Right ventricle myocardium inferior (tissue), 1 donor: Measurements from ENCODE around the gene MED13L. TPM values are rescaled to one million over a fixed set of nuclear protein-coding genes. Genes with fewer than 3 reads are reported as not detected.
A peak's percentile ranks its signal among the peaks of the same experiment; 100 is the strongest.

Experiments used
- ATAC-seq: fragments of 200-7000 bp; cut with Tn5 transposase; one replicate; pipeline ENCODE4 v1.9.1; 2020; ENCODE audit warnings: mild to moderate bottlenecking, moderate library complexity
- DNase-seq: peaks from one replicate; pipeline ENCODE4 v3.0.0; 2021; ENCODE audit errors: missing footprints
- intact Hi-C: fragments of 100-400 bp; cut with DNase I; formaldehyde crosslinking; loops from one replicate; pipeline ENCODE4 v1.11.0; 2022
- total RNA-seq: library from RNA; stranded (reverse); fragmentation: NEBNext Ultra II Directional; extraction: Animal tissue kit (Norgen Biotek cat#: 25700); gene quantifications from one replicate; pipeline ENCODE4 v1.2.1, GENCODE V29; 2021
- donor health status: DM: no; HTN: yes; CAD: no; lungs with severe emphysema.

Gene MED13L
- total RNA-seq, 1 donor from 2014 or later, result 59.8 TPM

- ATAC-seq, result no peak
- intact Hi-C loops, result no loop called here
- DNase-seq, result no peak
Observed at GRCh38 chr12:116177017-116177416, 100.5 kb downstream of the MED13L start.

- intact Hi-C loops, result no loop called here
- DNase-seq (no peak), ATAC-seq (no peak)
Observed at GRCh38 chr12:116174904-116175303, 102.6 kb downstream of the MED13L start.

- intact Hi-C loops, result no loop called here
- ATAC-seq (no peak), DNase-seq (no peak)
Observed at GRCh38 chr12:116174006-116174405, 103.5 kb downstream of the MED13L start.

GRCh38 chr12:116172224-116172849 is 105.2 kb downstream of the MED13L start:
- ATAC-seq (no peak), DNase-seq (no peak)
- intact Hi-C loops, result no loop called here

GRCh38 chr12:116171549-116171948 is 105.9 kb downstream of the MED13L start:
- no peak for ATAC-seq
- intact Hi-C loops, result no loop called here
- DNase-seq, result no peak

GRCh38 chr12:116169071-116169470 is 108.4 kb downstream of the MED13L start:
- ATAC-seq (no peak), DNase-seq (no peak)
- intact Hi-C loops, result no loop called here

GRCh38 chr12:116166306-116166705 is 111.2 kb downstream of the MED13L start:
- no peak for ATAC-seq

GRCh38 chr12:116165036-116165425 is 112.5 kb downstream of the MED13L start:
- ATAC-seq (no peak), DNase-seq (no peak)
- intact Hi-C loops, result no loop called here

More at GRCh38 chr12:116166306-116166705, 111.2 kb downstream of the MED13L start:
- DNase-seq, result no peak
- intact Hi-C loops, result no loop called here

- DNase-seq (no peak), ATAC-seq (peak; percentile 46)
- intact Hi-C loops, result loop anchor here (5.0 kb wide), 1 partner anchor 48 kb away; no protein-coding TSS in a partner anchor
Observed at GRCh38 chr12:116164250-116165035, 113.0 kb downstream of the MED13L start.

GRCh38 chr12:116162071-116162470 is 115.4 kb downstream of the MED13L start:
- DNase-seq, result no peak
- intact Hi-C loops, result loop anchor here (5.0 kb wide), 1 partner anchor 50 kb away; no protein-coding TSS in a partner anchor
- ATAC-seq, result no peak

GRCh38 chr12:116161588-116161987 is 115.9 kb downstream of the MED13L start:
- intact Hi-C loops, result loop anchor here (5.0 kb wide), 1 partner anchor 51 kb away; no protein-coding TSS in a partner anchor
- ATAC-seq (no peak), DNase-seq (no peak)

- intact Hi-C loops, result loop anchor here (5.0 kb wide), 1 partner anchor 51 kb away; no protein-coding TSS in a partner anchor
- no peak for DNase-seq
- ATAC-seq, result no peak
Observed at GRCh38 chr12:116160883-116161458, 116.5 kb downstream of the MED13L start.

GRCh38 chr12:116160231-116160630 is 117.3 kb downstream of the MED13L start:
- DNase-seq, result no peak
- intact Hi-C loops, result loop anchor here (5.0 kb wide), 1 partner anchor 52 kb away; no protein-coding TSS in a partner anchor
- ATAC-seq, result no peak

GRCh38 chr12:116159593-116160200 is 117.8 kb downstream of the MED13L start:
- intact Hi-C loops, result loop anchor here (5.0 kb wide), 1 partner anchor 53 kb away; no protein-coding TSS in a partner anchor
- ATAC-seq, result no peak
- no peak for DNase-seq

GRCh38 chr12:116159175-116159574 is 118.3 kb downstream of the MED13L start:
- no peak for DNase-seq
- intact Hi-C loops, result no loop called here
- no peak for ATAC-seq

- DNase-seq (no peak), ATAC-seq (peak; percentile 7)
- intact Hi-C loops, result no loop called here
Observed at GRCh38 chr12:116157845-116158267, 119.6 kb downstream of the MED13L start.

- ATAC-seq (no peak), DNase-seq (no peak)
- intact Hi-C loops, result no loop called here
Observed at GRCh38 chr12:116156614-116157013, 120.9 kb downstream of the MED13L start.

GRCh38 chr12:116155383-116155782 is 122.1 kb downstream of the MED13L start:
- ATAC-seq (no peak), DNase-seq (no peak)
- intact Hi-C loops, result no loop called here

GRCh38 chr12:116153983-116154382 is 123.5 kb downstream of the MED13L start:
- DNase-seq, result no peak
- ATAC-seq, result no peak
- intact Hi-C loops, result no loop called here
